A673 (cell line): ENCODE results near the gene EFHC2. TPM values are rescaled to one million over a fixed set of nuclear protein-coding genes. Genes with fewer than 3 reads are reported as not detected.

Source experiments
- BruUV-seq: library from RNA; stranded (reverse); fragments of 400-500 nt; replicated peaks from 2 replicates; lab custom pipeline; 2021; lab: Mats Ljungman, UMichigan
- CTCF ChIA-PET: fragments of 300-600 bp; sonication (Branson Sonifier 250); formaldehyde crosslinking; loops from one replicate; lab custom pipeline; 2022; ENCODE audit warnings: antibody characterized with exemption; lab: Charles Lee
- POLR2A ChIA-PET: fragments of 300-600 bp; sonication (Branson Sonifier 250); formaldehyde crosslinking; loops from one replicate; lab custom pipeline; 2022; ENCODE audit warnings: antibody characterized with exemption; ENCODE audit not compliant: low non-redundant PET; lab: Charles Lee
- DNase-seq: peaks from one replicate; pipeline ENCODE4 v3.0.0-alpha.2; 2015; ENCODE audit warnings: low spot score
- H3K27ac ChIP-seq: fragments of 200-600 bp; sonication (generic); 2 replicates; pipeline ENCODE4 v1.5.1; 2016; ENCODE audit warnings: mixed run types, low read depth, mild to moderate bottlenecking, mixed read lengths, antibody characterized with exemption, low read length; ENCODE audit not compliant: poor library complexity, severe bottlenecking
- H3K27me3 ChIP-seq: fragments of 200-600 bp; sonication (generic); replicated peaks from 2 replicates; pipeline ENCODE4 v1.6.1; 2017; ENCODE audit warnings: mixed run types, low read depth, mild to moderate bottlenecking, mixed read lengths, antibody characterized with exemption, low read length; ENCODE audit not compliant: insufficient read depth, poor library complexity
- H3K36me3 ChIP-seq: fragments of 200-600 bp; sonication (generic); 2 replicates; pipeline ENCODE4 v1.6.1; 2016; ENCODE audit warnings: mixed run types, mild to moderate bottlenecking, mixed read lengths, antibody characterized with exemption, low read length; ENCODE audit not compliant: insufficient read depth, poor library complexity, severe bottlenecking
- H3K4me1 ChIP-seq: fragments of 200-600 bp; sonication (generic); 2 replicates; pipeline ENCODE4 v1.6.1; 2017; ENCODE audit warnings: mixed run types, mild to moderate bottlenecking, mixed read lengths, antibody characterized with exemption, low read length; ENCODE audit not compliant: insufficient read depth, poor library complexity, severe bottlenecking
- H3K4me3 ChIP-seq: fragments of 200-600 bp; sonication (generic); 2 replicates; pipeline ENCODE4 v1.5.1; 2016; ENCODE audit warnings: low read depth, mixed run types, mild to moderate bottlenecking, mixed read lengths, low read length; ENCODE audit not compliant: poor library complexity, severe bottlenecking
- H3K9me3 ChIP-seq: fragments of 200-600 bp; sonication (generic); 2 replicates; pipeline ENCODE4 v1.6.1; 2016; ENCODE audit warnings: mixed run types, low read depth, mild to moderate bottlenecking, mixed read lengths, antibody characterized with exemption, low read length; ENCODE audit not compliant: poor library complexity, severe bottlenecking
- CTCF ChIP-seq: fragments of 300-800, 200-600 bp; sonication (generic); conservative IDR thresholded peaks from 2 replicates; pipeline ENCODE4 v1.5.1; 2017; ENCODE audit warnings: low read depth, mild to moderate bottlenecking, antibody characterized with exemption, low read length, moderate library complexity, mixed read lengths
- EZH2 ChIP-seq: fragments of 200-600 bp; sonication (generic); IDR thresholded peaks from 2 replicates; pipeline ENCODE4 v1.6.1; 2017; ENCODE audit warnings: borderline replicate concordance, low read depth, mild to moderate bottlenecking, mixed read lengths, antibody characterized with exemption, low read length; ENCODE audit not compliant: poor library complexity, severe bottlenecking
- intact Hi-C: fragments of 100-400 bp; cut with micrococcal nuclease; formaldehyde crosslinking; loops from one replicate; pipeline ENCODE4 v1.10.0; 2022; ENCODE audit not compliant: unreplicated experiment
- total RNA-seq: library from RNA; stranded (reverse); gene quantifications from 2 replicates; pipeline ENCODE4 v1.2.3, GENCODE V29; 2021

Gene EFHC2
- total RNA-seq, 1 experiment from 2014 or later: 0.11 TPM

- intact Hi-C loops: no loop called here
- no peak for DNase-seq
- Histone ChIP-seq H3K27me3 (no peaks in the 10 kb centered on the region), H3K4me1 (no peaks in the 10 kb centered on the region), H3K4me3 (no peak overlapping the region), H3K9me3 (no peaks in the 10 kb centered on the region), H3K27ac (no peak overlapping the region), H3K36me3 (no peaks in the 10 kb centered on the region)
- no peak for TF ChIP-seq EZH2
- no peak for TF ChIP-seq CTCF
- POLR2A ChIA-PET: no interaction called here
- no TSS peak for BruUV-seq
- CTCF ChIA-PET: interaction anchor here (1.1 kb wide), 1 partner anchor 277 kb away, joined by 3 read pairs; no protein-coding TSS in a partner anchor
Measured at GRCh38 chrX:44235534-44235933, 107.9 kb downstream of the EFHC2 start.

GRCh38 chrX:44234541-44234940 is 108.9 kb downstream of the EFHC2 start:
- POLR2A ChIA-PET: no interaction called here
- no peak for TF ChIP-seq CTCF
- TF ChIP-seq EZH2: no peak
- H3K36me3 ChIP-seq: no peaks in the 10 kb centered on the region
- no peak overlapping the region for H3K27ac ChIP-seq
- no peak for DNase-seq
- intact Hi-C loops: no loop called here
- H3K4me1 ChIP-seq: no peaks in the 10 kb centered on the region
- H3K9me3 ChIP-seq: no peaks in the 10 kb centered on the region
- CTCF ChIA-PET: interaction anchor here (0.6 kb wide), 2 partner anchors 9 to 261 kb away, joined by 3 read pairs; partner anchors contain the start of gene NDP
- H3K4me3 ChIP-seq: no peak overlapping the region
- BruUV-seq: no TSS peak
- no peaks in the 10 kb centered on the region for H3K27me3 ChIP-seq

- Histone ChIP-seq H3K36me3 (no peaks in the 10 kb centered on the region), H3K4me1 (no peaks in the 10 kb centered on the region), H3K4me3 (no peak overlapping the region), H3K27ac (no peak overlapping the region), H3K27me3 (no peaks in the 10 kb centered on the region), H3K9me3 (no peaks in the 10 kb centered on the region)
- TF ChIP-seq EZH2: no peak
- no peak for TF ChIP-seq CTCF
- intact Hi-C loops: no loop called here
- no peak for DNase-seq
- no TSS peak for BruUV-seq
- ChIA-PET CTCF (interaction anchor here (0.6 kb wide), 2 partner anchors 10 to 261 kb away, joined by 3 read pairs; partner anchors contain the start of gene NDP), POLR2A (no interaction called here)
Measured at GRCh38 chrX:44234116-44234515, 109.4 kb downstream of the EFHC2 start.
